Thyroid gland (tissue), 4 donors: ENCODE results near the gene HS6ST3. TPM values are rescaled to one million over a fixed set of nuclear protein-coding genes. Genes with fewer than 3 reads are reported as not detected.

Source experiments
- DNase-seq, 2 donors: peaks; one replicate each; pipeline ENCODE4 v3.0.0-alpha.2; 2019
- H3K27ac ChIP-seq, 3 donors: fragments of 200-600 bp; sonication (generic); 1 replicate in 2 of 3; 2 replicates in 1 of 3; pipeline ENCODE4 v1.5.1; 2016 to 2019; ENCODE audit warnings: mild to moderate bottlenecking in 1 of 3, moderate library complexity in 1 of 3
- H3K27me3 ChIP-seq: fragments of 200-600 bp; sonication (generic); one replicate; pipeline ENCODE4 v1.5.1; 2019
- H3K36me3 ChIP-seq, 2 donors: fragments of 200-600 bp; sonication (generic); one replicate each; pipeline ENCODE4 v1.5.1; 2016 to 2019
- H3K4me1 ChIP-seq, 2 donors: fragments of 200-600 bp; sonication (generic); one replicate each; pipeline ENCODE4 v1.5.1; 2017 to 2019
- H3K4me3 ChIP-seq, 3 donors: fragments of 200-600 bp; sonication (generic); replicated peaks in 1 of 3; 1 replicate in 2 of 3; 2 replicates in 1 of 3; pipeline ENCODE4 v1.5.1; 2016; ENCODE audit warnings: mild to moderate bottlenecking in 1 of 3
- H3K9me3 ChIP-seq: fragments of 200-600 bp; sonication (generic); one replicate; pipeline ENCODE4 v1.5.1; 2017
- POLR2A ChIP-seq, 2 donors: fragments of 450-650 bp; IDR thresholded peaks; one replicate each; pipeline ENCODE4 v1.6.1; 2017; ENCODE audit warnings: antibody characterized with exemption in 2 of 2, mild to moderate bottlenecking in 2 of 2, moderate library complexity in 1 of 2
- WGBS, 2 donors: methylation state at CpG; one replicate each; pipeline ENCODE4 v1.1.5; 2017; 5-methylcytosine and 5-hydroxymethylcytosine counted together
- intact Hi-C: fragments of 100-400 bp; cut with DNase I; formaldehyde crosslinking; loops from one replicate; pipeline ENCODE4 v1.15.1; 2023
- total RNA-seq, 4 donors: library from RNA; depleted of rRNA; stranded (reverse); fragments of >200 nt; gene quantifications; one replicate each; pipeline ENCODE4 v1.2.3, GENCODE V29; 2016
- TF ChIP-seq, protein P1 (sequence below), 6 experiments: fragments of 200-600 bp in 3 of 6; fragments of 450-650 bp in 3 of 6; sonication (generic) in 3 of 6; IDR thresholded peaks; one replicate each; pipeline ENCODE4 v1.5.1; 2016 to 2019; ENCODE audit warnings: antibody characterized with exemption in 6 of 6, mild to moderate bottlenecking in 2 of 6, inconsistent platforms in 1 of 6, moderate library complexity in 1 of 6

Gene HS6ST3
- total RNA-seq, 4 donors from 2014 or later, result 2.0 to 5.8 (median 5.0) TPM

GRCh38 chr13:96573563-96573962 lies 483.7 kb downstream of the HS6ST3 start:
- no peaks in the 10 kb centered on the region for H3K4me1 ChIP-seq
- no peaks in the 10 kb centered on the region for H3K27me3 ChIP-seq
- whole genome bisulfite sequencing, 2 donors, result 71 to 74% methylated on average over 4 of the region's 4 CpGs
- no peak overlapping the region for H3K4me3 ChIP-seq
- TF ChIP-seq POLR2A (IDR thresholded peaks at IDR 0.05), result no peak
- TF ChIP-seq, protein P1, sequence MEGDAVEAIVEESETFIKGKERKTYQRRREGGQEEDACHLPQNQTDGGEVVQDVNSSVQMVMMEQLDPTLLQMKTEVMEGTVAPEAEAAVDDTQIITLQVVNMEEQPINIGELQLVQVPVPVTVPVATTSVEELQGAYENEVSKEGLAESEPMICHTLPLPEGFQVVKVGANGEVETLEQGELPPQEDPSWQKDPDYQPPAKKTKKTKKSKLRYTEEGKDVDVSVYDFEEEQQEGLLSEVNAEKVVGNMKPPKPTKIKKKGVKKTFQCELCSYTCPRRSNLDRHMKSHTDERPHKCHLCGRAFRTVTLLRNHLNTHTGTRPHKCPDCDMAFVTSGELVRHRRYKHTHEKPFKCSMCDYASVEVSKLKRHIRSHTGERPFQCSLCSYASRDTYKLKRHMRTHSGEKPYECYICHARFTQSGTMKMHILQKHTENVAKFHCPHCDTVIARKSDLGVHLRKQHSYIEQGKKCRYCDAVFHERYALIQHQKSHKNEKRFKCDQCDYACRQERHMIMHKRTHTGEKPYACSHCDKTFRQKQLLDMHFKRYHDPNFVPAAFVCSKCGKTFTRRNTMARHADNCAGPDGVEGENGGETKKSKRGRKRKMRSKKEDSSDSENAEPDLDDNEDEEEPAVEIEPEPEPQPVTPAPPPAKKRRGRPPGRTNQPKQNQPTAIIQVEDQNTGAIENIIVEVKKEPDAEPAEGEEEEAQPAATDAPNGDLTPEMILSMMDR (IDR thresholded peaks at IDR 0.05), result no peak
- no peak overlapping the region for H3K27ac ChIP-seq
- no peak for DNase-seq
- no peaks in the 10 kb centered on the region for H3K36me3 ChIP-seq
- intact Hi-C loops, result no loop called here
- no peaks in the 10 kb centered on the region for H3K9me3 ChIP-seq

DNA sequence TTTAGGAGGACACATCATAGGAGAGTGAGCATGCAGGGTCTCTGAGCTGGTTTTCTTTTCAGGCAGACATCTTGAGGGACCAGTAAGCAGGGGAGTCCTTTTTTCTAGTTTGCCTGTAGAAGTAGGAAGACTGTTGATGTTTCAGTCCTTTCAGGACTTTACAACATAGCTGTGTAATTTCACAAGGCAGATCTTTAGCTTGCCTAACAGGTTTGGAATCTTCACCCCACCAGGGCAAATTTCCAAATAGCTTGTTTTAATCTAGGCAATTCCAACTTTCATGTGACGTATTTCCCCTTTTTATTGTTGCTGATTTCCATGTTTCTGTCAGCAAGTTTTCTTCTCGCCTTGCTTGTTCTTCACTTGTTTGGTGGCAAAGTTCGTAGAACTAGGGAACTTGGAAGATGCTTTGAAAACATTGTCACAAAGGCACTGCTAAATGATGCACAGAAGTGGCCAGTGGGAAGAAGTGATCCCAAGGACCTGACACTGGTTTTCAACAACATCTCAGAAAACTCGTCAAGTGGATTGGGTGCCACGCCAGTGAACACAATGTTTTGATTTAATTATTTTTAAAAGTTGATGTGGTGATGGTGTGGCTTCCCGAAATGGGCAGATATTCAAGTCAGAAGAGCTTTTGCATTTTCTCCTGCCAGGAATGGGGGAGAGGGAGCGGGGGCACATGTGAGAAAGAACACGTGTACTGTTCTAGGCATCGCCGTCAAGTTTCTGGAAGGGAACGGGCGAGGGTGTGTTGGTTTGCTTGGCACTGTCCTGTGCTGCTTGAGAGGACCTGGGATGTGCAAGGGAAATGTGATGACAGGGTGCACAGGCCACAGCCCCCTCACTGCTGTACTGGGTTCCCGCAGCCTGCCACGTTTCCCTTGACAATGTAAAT lies 485.8 kb downstream of the HS6ST3 start:
- TF ChIP-seq, protein P1 (IDR thresholded peaks at IDR 0.05), result no peak
- TF ChIP-seq POLR2A (IDR thresholded peaks at IDR 0.05), result no peak
- Histone ChIP-seq H3K9me3 (no peaks in the 10 kb centered on the region), H3K27ac (no peak overlapping the region), H3K4me1 (no peaks in the 10 kb centered on the region), H3K4me3 (no peak overlapping the region), H3K36me3 (no peaks in the 10 kb centered on the region), H3K27me3 (no peaks in the 10 kb centered on the region)
- no peak for DNase-seq
- intact Hi-C loops, result no loop called here
- 80 to 82% methylated on average over 14 of the region's 14 CpGs for WGBS, 2 donors

DNA sequence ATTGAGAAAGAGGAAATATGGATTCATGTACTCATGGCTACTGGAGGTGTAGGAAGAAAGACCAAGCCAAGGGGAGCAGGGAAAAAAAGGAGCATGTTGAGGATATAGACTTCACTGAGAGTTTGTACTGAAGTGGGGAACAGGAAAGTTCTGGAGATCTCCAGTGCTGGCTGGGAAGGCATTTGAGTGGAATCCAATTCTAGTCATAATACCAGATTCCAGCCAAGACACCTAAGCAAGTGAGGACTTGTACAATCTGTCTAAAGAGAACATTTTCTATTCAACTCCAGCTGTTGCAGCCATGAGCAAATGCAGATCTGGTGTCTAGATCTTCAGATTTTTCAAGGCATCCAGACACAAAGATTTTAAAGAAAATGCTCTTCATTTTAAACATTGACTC lies 491.8 kb downstream of the HS6ST3 start:
- no peaks in the 10 kb centered on the region for H3K36me3 ChIP-seq
- H3K4me1 ChIP-seq, result no peaks in the 10 kb centered on the region
- no peaks in the 10 kb centered on the region for H3K27me3 ChIP-seq
- intact Hi-C loops, result no loop called here
- TF ChIP-seq, protein P1 (IDR thresholded peaks at IDR 0.05), result no peak
- H3K9me3 ChIP-seq, result no peaks in the 10 kb centered on the region
- no peak for DNase-seq
- H3K4me3 ChIP-seq, result no peak overlapping the region
- no peak overlapping the region for H3K27ac ChIP-seq

GRCh38 chr13:96615252-96615651 lies 525.3 kb downstream of the HS6ST3 start:
- no peak overlapping the region for H3K4me3 ChIP-seq
- no peaks in the 10 kb centered on the region for H3K9me3 ChIP-seq
- no peak overlapping the region for H3K27ac ChIP-seq
- no peaks in the 10 kb centered on the region for H3K4me1 ChIP-seq
- no peak for DNase-seq
- intact Hi-C loops, result no loop called here
- WGBS, 2 donors, result 90 to 91% methylated on average over 1 of the region's 1 CpG
- no peaks in the 10 kb centered on the region for H3K36me3 ChIP-seq
- H3K27me3 ChIP-seq, result no peaks in the 10 kb centered on the region
- TF ChIP-seq, protein P1 (IDR thresholded peaks at IDR 0.05), result no peak
- no peak for TF ChIP-seq POLR2A (IDR thresholded peaks at IDR 0.05)

DNA sequence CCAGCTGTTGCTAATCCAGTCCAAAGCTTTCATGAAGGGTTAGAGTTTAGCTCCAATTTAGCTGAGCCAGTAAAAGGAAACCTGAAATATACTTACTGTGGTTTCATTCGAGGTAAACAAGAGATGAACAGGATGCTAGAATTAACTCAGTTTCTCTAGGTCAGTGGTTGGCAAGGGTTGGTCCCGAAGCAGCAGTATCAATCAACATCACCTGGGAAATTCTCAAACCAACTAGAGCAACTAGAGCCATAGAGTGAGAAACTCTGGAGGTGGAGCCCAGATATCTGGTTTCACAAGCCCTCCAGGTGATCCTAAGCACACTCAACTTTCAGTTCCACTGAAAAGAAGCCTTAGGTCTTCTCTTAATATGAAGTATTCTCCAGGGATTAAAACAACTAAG lies 527.6 kb downstream of the HS6ST3 start:
- Histone ChIP-seq H3K9me3 (no peaks in the 10 kb centered on the region), H3K27me3 (no peaks in the 10 kb centered on the region), H3K36me3 (no peaks in the 10 kb centered on the region), H3K4me3 (no peak overlapping the region), H3K27ac (no peak overlapping the region), H3K4me1 (no peaks in the 10 kb centered on the region)
- intact Hi-C loops, result no loop called here
- no peak for DNase-seq
- 81 to 86% methylated on average over 2 of the region's 2 CpGs for WGBS, 2 donors
- TF ChIP-seq, protein P1 (IDR thresholded peaks at IDR 0.05), result no peak
- TF ChIP-seq POLR2A (IDR thresholded peaks at IDR 0.05), result no peak
